A549 (cell line): ENCODE data around the gene TMPRSS5. TPM values are rescaled to one million over a fixed set of nuclear protein-coding genes. Genes with fewer than 3 reads are reported as not detected.
"Not testable (repeated sequence)": the region's sequence is repeated elsewhere in the genome, so short reads cannot be mapped to it uniquely, and the experiment has no call there.

Experiments used
- ATAC-seq, 2 experiments: fragments of 200-7000 bp in 1 of 2; fragments of >200 bp in 1 of 2; cut with Nextera tagmentation in 1 of 2; cut with Tn5 transposase in 1 of 2; 3 replicates each; pipeline versions ENCODE4 v1.8.0 to v1.9.1; 2018 to 2020; ENCODE audit warnings: mild to moderate bottlenecking in 1 of 2, moderate library complexity in 1 of 2
- CTCF ChIA-PET: fragments of 300-600 bp; sonication (Branson Sonifier 250); formaldehyde crosslinking; extraction: SDS; loops from one replicate; lab custom pipeline; 2021; ENCODE audit warnings: antibody characterized with exemption, inconsistent platforms; lab: Yijun Ruan, JAX
- POLR2A ChIA-PET: fragments of 350-600 bp; formaldehyde crosslinking; extraction: SDS; loops from one replicate; lab custom pipeline; 2021; ENCODE audit warnings: antibody characterized with exemption, inconsistent platforms; lab: Yijun Ruan, JAX
- DNase-seq, 2 experiments: peaks; one replicate each; pipeline versions ENCODE4 v3.0.0 to v3.0.0-alpha.2; 2011 to 2016; ENCODE audit warnings: low read depth in 1 of 2, low spot score in 1 of 2
- FAIRE-seq: peaks from 2 replicates; lab custom pipeline; 2011; peaks lifted over from hg19 to GRCh38; lab: Jason Lieb, UNC
- H3K27ac ChIP-seq, 2 experiments: fragments of >200 bp; sonication (Bioruptor Twin); formaldehyde crosslinking; 3 replicates each; pipeline ENCODE4 v1.5.1; 2016 to 2017
- H3K4me1 ChIP-seq: fragments of >200 bp; sonication (Bioruptor Twin); formaldehyde crosslinking; 3 replicates; pipeline ENCODE4 v1.6.1; 2016
- H3K4me2 ChIP-seq: fragments of >200 bp; sonication (Bioruptor Twin); formaldehyde crosslinking; 3 replicates; pipeline ENCODE4 v1.6.1; 2016
- H3K4me3 ChIP-seq: fragments of >200 bp; sonication (Bioruptor Twin); formaldehyde crosslinking; 3 replicates; pipeline ENCODE4 v1.5.1; 2016
- H3K9me3 ChIP-seq: fragments of >200 bp; sonication (Bioruptor Twin); formaldehyde crosslinking; 3 replicates; pipeline ENCODE4 v1.6.1; 2016
- CEBPB ChIP-seq, 2 experiments: fragments of >200 bp in 1 of 2; sonication (Bioruptor Twin) in 1 of 2; formaldehyde crosslinking in 1 of 2; IDR thresholded peaks; 2 replicates each; pipeline ENCODE4 v1.6.1; 2012 to 2016
- EP300 ChIP-seq, 2 experiments: fragments of >200 bp; sonication (Bioruptor Twin); formaldehyde crosslinking; IDR thresholded peaks; 2 replicates in 1 of 2; 3 replicates in 1 of 2; pipeline ENCODE4 v1.6.1; 2016 to 2017
- GATA3 ChIP-seq: IDR thresholded peaks from 2 replicates; pipeline ENCODE4 v1.6.1; 2012; ENCODE audit warnings: borderline replicate concordance
- HOXA7 ChIP-seq: fragments of 250-450 bp; sonication (Bioruptor Pico); IDR thresholded peaks from 2 replicates; pipeline ENCODE4 v1.5.0; 2020; ENCODE audit warnings: mild to moderate bottlenecking, moderate library complexity
- HOXB13 ChIP-seq: fragments of 250-450 bp; sonication (Bioruptor Pico); IDR thresholded peaks from 2 replicates; pipeline ENCODE4 v1.5.0; 2020; ENCODE audit warnings: low read depth, mild to moderate bottlenecking, moderate library complexity
- HOXB5 ChIP-seq: fragments of 250-450 bp; sonication (Bioruptor Pico); IDR thresholded peaks from 2 replicates; pipeline ENCODE4 v1.5.0; 2020; ENCODE audit warnings: mild to moderate bottlenecking, moderate library complexity
- JUN ChIP-seq, 2 experiments: fragments of >200 bp; sonication (Bioruptor Twin); formaldehyde crosslinking; IDR thresholded peaks; 2 replicates in 1 of 2; 3 replicates in 1 of 2; pipeline ENCODE4 v1.6.1; 2016 to 2017
- KDM1A ChIP-seq: fragments of 200-600 bp; sonication (generic); IDR thresholded peaks from 2 replicates; pipeline ENCODE4 v1.6.1; 2016; ENCODE audit warnings: low read depth, mild to moderate bottlenecking
- NR3C1 ChIP-seq: fragments of >200 bp; sonication (Bioruptor Twin); formaldehyde crosslinking; IDR thresholded peaks from 3 replicates; pipeline ENCODE4 v1.6.1; 2017
- RARB ChIP-seq: fragments of 250-450 bp; sonication (Bioruptor Pico); IDR thresholded peaks from 2 replicates; pipeline ENCODE4 v1.8.0; 2021; ENCODE audit warnings: mild to moderate bottlenecking, moderate library complexity
- SMC3 ChIP-seq: fragments of >200 bp; sonication (Bioruptor Twin); formaldehyde crosslinking; IDR thresholded peaks from 3 replicates; pipeline ENCODE4 v1.6.1; 2018; ENCODE audit warnings: inconsistent platforms
- ZFP36 ChIP-seq: fragments of 450-650 bp; IDR thresholded peaks from 2 replicates; pipeline ENCODE4 v1.6.1; 2014; ENCODE audit warnings: borderline replicate concordance; ENCODE audit not compliant: partially characterized antibody
- ZSCAN20 ChIP-seq: fragments of 250-450 bp; sonication (Bioruptor Pico); IDR thresholded peaks from 2 replicates; pipeline ENCODE4 v1.8.0; 2022; ENCODE audit warnings: mild to moderate bottlenecking, moderate library complexity
- WGBS: methylation state at CpG from one replicate; pipeline ENCODE4 v1.1.6; 2017; ENCODE audit errors: missing lambda C conversion rate; 5-methylcytosine and 5-hydroxymethylcytosine counted together
- polyA plus RNA-seq, 4 experiments: library from polyadenylated mRNA; depleted of rRNA in 3 of 4; stranded (reverse); fragments of >200 nt; fragmentation: RNase III in 1 of 4; extraction: RNeasy Plus Mini Kit Qiagen cat#74134 plus additional on column Dnase treatment in 1 of 4; gene quantifications; 2 replicates in 3 of 4; 3 replicates in 1 of 4; pipeline ENCODE4 v1.2.3, GENCODE V29; 2011 to 2017
- TF ChIP-seq, protein P1 (sequence below): fragments of 150-350 bp; IDR thresholded peaks from 2 replicates; pipeline ENCODE4 v1.6.1; 2014; ENCODE audit warnings: low read depth, mild to moderate bottlenecking, low read length
- TF ChIP-seq, protein P2 (sequence below): fragments of 250-450 bp; sonication (Bioruptor Pico); IDR thresholded peaks from 2 replicates; pipeline ENCODE4 v1.5.0; 2021; ENCODE audit warnings: mild to moderate bottlenecking, moderate library complexity, borderline replicate concordance
- TF ChIP-seq, protein P3 (sequence below): IDR thresholded peaks from 2 replicates; pipeline ENCODE4 v1.6.1; 2012
- TF ChIP-seq, protein P4 (sequence below): fragments of 250-450 bp; sonication (Bioruptor Pico); IDR thresholded peaks from 2 replicates; pipeline ENCODE4 v1.5.0; 2020; ENCODE audit warnings: low read depth, mild to moderate bottlenecking, moderate library complexity

Gene TMPRSS5
- polyA plus RNA-seq, 2 of the 4 experiments (the other 2 are of a cell fraction): 0.12 TPM

DNA sequence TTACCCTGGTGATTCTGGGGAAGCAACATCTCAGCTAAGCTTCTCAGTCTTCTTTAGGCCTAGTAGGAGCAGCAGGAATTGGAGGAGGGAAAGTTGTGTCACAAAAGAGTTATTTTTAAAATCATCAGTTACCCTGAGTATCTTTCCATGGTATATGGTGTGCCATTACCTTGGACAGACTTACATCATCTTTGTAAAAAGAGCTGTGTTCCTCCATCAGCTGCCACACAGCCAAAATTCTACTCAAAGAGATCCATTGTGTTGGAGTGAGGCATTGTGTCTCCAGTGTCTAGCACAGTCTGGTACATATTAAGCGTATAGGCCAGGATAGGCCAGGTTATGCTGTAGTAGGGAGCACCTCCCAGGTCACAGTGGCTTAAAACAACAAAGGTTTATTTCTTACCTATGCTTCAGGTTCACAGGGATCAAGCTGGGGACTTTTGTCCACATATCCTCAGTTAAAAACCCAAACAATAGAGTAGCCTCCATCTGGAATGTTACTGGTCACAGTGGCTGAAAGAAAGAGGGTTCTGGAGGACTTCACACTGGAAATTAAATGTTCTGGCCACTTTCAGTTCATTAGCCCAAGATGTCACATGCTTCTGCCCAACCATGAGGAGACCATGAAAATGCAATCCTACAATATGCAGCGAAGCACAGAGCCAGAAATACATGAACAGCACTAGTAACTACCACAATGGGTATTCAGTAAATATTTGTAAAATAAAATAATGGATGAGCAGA, 9.9 kb upstream of the TMPRSS5 start:
- FAIRE-seq (no peak), ATAC-seq (no peak)
- CTCF ChIA-PET: interaction anchor here (1.2 to 2.0 kb wide), 2 partner anchors 10 to 15 kb away, joined by 4 to 5 read pairs; no protein-coding TSS in a partner anchor

DNA sequence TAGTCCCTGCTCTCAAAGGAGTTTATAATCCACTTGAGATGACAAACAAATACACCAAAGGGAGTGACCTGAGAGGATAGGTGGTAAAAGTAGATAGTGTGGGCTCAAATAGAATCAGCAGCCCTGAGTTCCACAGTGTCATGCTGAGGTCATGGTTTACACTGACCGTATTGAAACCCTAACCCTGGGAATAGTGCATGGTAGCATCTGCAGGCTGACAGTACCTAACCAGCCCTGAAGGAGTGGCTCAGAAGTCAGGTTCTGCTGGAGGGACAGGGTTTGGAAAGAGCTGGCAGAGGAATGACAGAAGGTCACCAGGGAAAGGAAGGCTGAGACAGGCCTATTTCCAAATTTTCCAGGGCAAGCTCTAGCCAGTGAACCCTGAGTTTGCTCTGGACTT, 9.2 kb upstream of the TMPRSS5 start:
- ChIA-PET CTCF (interaction anchor here (2.0 kb wide), 1 partner anchor 15 kb away, joined by 5 read pairs; no protein-coding TSS in a partner anchor), POLR2A (no interaction called here)
- Histone ChIP-seq H3K27ac (no peak overlapping the region), H3K9me3 (no peaks in the 10 kb centered on the region), H3K4me1 (no peaks in the 10 kb centered on the region), H3K4me3 (no peak overlapping the region), H3K4me2 (no peak overlapping the region)
- TF ChIP-seq, protein P1, sequence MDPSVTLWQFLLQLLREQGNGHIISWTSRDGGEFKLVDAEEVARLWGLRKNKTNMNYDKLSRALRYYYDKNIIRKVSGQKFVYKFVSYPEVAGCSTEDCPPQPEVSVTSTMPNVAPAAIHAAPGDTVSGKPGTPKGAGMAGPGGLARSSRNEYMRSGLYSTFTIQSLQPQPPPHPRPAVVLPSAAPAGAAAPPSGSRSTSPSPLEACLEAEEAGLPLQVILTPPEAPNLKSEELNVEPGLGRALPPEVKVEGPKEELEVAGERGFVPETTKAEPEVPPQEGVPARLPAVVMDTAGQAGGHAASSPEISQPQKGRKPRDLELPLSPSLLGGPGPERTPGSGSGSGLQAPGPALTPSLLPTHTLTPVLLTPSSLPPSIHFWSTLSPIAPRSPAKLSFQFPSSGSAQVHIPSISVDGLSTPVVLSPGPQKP: no peak
- TF ChIP-seq, protein P2, sequence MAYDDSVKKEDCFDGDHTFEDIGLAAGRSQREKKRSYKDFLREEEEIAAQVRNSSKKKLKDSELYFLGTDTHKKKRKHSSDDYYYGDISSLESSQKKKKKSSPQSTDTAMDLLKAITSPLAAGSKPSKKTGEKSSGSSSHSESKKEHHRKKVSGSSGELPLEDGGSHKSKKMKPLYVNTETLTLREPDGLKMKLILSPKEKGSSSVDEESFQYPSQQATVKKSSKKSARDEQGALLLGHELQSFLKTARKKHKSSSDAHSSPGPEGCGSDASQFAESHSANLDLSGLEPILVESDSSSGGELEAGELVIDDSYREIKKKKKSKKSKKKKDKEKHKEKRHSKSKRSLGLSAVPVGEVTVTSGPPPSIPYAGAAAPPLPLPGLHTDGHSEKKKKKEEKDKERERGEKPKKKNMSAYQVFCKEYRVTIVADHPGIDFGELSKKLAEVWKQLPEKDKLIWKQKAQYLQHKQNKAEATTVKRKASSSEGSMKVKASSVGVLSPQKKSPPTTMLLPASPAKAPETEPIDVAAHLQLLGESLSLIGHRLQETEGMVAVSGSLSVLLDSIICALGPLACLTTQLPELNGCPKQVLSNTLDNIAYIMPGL (CRISPR knock-in tag): no peak
- TF ChIP-seq HOXA7 (CRISPR knock-in tag) (no peak), HOXB5 (no peak), ZFP36 (no peak), CEBPB (IDR thresholded peaks at IDR 0.05) (no peak), GATA3 (no peak), EP300 (IDR thresholded peaks at IDR 0.05) (no peak), SMC3 (no peak), RARB (CRISPR knock-in tag) (no peak), NR3C1 (no peak)
- no peak for FAIRE-seq
- WGBS: 79% methylated on average over 1 of the region's 1 CpG
- DNase-seq: no peak
- ATAC-seq: no peak

More for the DNA sequence above, 9.9 kb upstream of the TMPRSS5 start:
- Histone ChIP-seq H3K9me3 (no peaks in the 10 kb centered on the region), H3K4me1 (no peaks in the 10 kb centered on the region), H3K4me2 (no peak overlapping the region), H3K4me3 (no peak overlapping the region), H3K27ac (no peak overlapping the region)
- 78% methylated on average over 2 of the region's 2 CpGs for WGBS
- no peak for DNase-seq
- TF ChIP-seq, protein P3, sequence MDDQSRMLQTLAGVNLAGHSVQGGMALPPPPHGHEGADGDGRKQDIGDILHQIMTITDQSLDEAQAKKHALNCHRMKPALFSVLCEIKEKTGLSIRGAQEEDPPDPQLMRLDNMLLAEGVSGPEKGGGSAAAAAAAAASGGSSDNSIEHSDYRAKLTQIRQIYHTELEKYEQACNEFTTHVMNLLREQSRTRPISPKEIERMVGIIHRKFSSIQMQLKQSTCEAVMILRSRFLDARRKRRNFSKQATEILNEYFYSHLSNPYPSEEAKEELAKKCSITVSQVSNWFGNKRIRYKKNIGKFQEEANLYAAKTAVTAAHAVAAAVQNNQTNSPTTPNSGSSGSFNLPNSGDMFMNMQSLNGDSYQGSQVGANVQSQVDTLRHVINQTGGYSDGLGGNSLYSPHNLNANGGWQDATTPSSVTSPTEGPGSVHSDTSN: no peak
- TF ChIP-seq, protein P4, sequence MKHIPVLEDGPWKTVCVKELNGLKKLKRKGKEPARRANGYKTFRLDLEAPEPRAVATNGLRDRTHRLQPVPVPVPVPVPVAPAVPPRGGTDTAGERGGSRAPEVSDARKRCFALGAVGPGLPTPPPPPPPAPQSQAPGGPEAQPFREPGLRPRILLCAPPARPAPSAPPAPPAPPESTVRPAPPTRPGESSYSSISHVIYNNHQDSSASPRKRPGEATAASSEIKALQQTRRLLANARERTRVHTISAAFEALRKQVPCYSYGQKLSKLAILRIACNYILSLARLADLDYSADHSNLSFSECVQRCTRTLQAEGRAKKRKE (CRISPR knock-in tag): no peak
- TF ChIP-seq HOXB13 (CRISPR knock-in tag): no peak
- TF ChIP-seq ZSCAN20 (CRISPR knock-in tag): no peak
- no peak for TF ChIP-seq KDM1A
- POLR2A ChIA-PET: no interaction called here

DNA sequence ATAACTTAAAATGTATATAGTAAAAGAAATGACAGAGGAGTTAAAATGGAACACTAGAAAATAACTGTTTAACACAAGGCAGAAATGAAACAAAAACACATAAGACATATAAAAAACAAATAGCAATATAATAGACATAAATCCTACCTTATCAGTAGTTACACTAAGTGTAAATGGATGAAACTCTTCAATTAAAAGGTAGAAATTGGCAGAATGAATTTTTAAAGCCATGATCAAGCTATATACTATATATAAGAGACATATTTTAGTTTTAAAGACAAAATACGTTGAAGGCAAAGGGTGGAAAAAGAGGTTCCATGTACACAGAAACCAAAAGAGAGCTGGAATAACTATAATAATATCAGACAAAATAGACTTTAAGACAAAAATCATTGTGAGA, 4.9 kb upstream of the TMPRSS5 start:
- Histone ChIP-seq H3K27ac (no peak overlapping the region), H3K4me1 (no peaks in the 10 kb centered on the region), H3K4me3 (no peak overlapping the region), H3K4me2 (no peak overlapping the region), H3K9me3 (no peaks in the 10 kb centered on the region)
- ChIA-PET CTCF (no interaction called here), POLR2A (no interaction called here)
- TF ChIP-seq HOXB13 (CRISPR knock-in tag) (no peak), JUN (IDR thresholded peaks at IDR 0.05) (no peak)
- FAIRE-seq (no peak), DNase-seq (no peak), ATAC-seq (no peak)
- 21% methylated on average over 1 of the region's 1 CpG for WGBS

DNA sequence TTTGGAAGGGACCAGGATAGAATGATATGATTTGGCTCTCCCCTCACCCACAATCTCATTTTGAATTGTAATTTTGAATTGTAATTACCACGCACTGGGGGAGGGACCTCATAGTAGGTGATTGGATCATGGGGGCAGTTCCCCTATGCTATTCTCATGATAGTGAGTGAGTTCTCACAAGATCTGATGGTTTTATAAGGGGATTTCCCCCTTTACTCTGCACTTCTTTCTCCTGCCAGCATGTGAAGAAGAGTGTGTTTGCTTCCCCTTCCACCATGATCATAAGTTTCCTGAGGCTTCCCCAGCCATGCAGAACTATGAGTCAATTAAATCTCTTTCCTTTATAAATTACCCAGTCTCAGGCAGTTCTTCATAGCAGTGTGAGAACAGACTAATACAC, 2.6 kb downstream of the TMPRSS5 start:
- H3K4me2 ChIP-seq, H3K4me3 ChIP-seq, POLR2A ChIA-PET, H3K4me1 ChIP-seq, H3K9me3 ChIP-seq, FAIRE-seq, CTCF ChIA-PET, ATAC-seq, H3K27ac ChIP-seq, DNase-seq: not testable (repeated sequence)
- WGBS: 95% methylated on average over 1 of the region's 1 CpG
